ENCODE measurements around the gene RCL1.
"Not testable (repeated sequence)": the region's sequence is repeated elsewhere in the genome, so short reads cannot be mapped to it uniquely, and the experiment has no call there.

RCL1 gene

GRCh38 chr9:4792572-4793458, at the start of gene RCL1:
Gene RCL1 (plus strand): TSS chr9:4792944. CDS start chr9:4793092, 148 bp downstream.
- in situ Hi-C loops (cut with HindIII; ENCODE audit: low sequenced_read_pairs): no loop called here

- in situ Hi-C loops (cut with HindIII; ENCODE audit: low sequenced_read_pairs): no loop called here
These were observed 49.4 kb upstream of the RCL1 start for GRCh38 chr9:4743131-4743875.

DNA sequence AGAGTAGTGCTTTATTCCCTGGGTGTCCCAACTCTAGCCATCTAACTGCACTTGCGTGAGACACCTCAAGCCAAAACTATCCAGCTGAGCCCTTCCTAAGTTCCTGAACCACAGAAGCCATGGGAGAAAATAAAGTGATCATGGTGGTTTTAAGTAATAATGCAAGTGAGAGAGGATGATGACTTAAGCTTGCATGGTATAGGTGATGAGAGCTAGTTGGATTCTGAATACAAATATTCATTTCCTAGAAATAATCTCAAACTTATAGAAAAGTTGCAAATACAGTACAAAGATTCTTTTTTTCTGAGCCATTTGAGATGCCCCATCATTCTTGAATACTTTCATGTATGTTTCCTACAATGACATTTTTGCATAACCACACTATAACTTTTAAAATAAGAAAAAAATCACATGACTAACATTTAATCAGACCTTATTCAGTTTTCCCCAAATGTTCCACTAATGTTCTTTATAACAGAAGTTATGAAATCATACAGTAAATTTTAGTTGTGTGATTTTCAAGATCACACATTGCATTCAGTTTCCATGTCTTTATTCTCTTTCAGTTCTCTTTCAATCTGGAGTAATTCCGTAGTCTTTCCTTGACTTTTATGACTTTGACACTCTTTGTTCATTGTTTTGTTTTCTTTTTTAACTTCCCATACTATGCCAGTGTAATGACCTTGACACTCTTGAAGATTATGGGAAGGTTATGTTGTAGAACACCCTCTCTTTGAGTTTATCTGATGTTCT, 46.3 kb upstream of the RCL1 start:
- in situ Hi-C loops (cut with HindIII; ENCODE audit: low sequenced_read_pairs): no loop called here

- in situ Hi-C loops (cut with HindIII; ENCODE audit: low sequenced_read_pairs): no loop called here
These were observed 44.1 kb upstream of the RCL1 start for GRCh38 chr9:4748612-4749011.

- in situ Hi-C loops (cut with HindIII; ENCODE audit: low sequenced_read_pairs): loop anchor here (10.0 kb wide), 2 partner anchors 245 to 855 kb away; no protein-coding TSS in a partner anchor
These were observed 42.6 kb upstream of the RCL1 start for GRCh38 chr9:4750023-4750673.

GRCh38 chr9:4754530-4754929, 38.2 kb upstream of the RCL1 start:
- in situ Hi-C loops (cut with HindIII; ENCODE audit: low sequenced_read_pairs): loop anchor here (10.0 kb wide), 2 partner anchors 240 to 850 kb away; no protein-coding TSS in a partner anchor

GRCh38 chr9:4755026-4755609, 37.6 kb upstream of the RCL1 start:
- in situ Hi-C loops (cut with HindIII; ENCODE audit: low sequenced_read_pairs): loop anchor here (5.0 to 10.0 kb wide), 3 partner anchors 132 to 850 kb away; no protein-coding TSS in a partner anchor

- in situ Hi-C loops (cut with HindIII; ENCODE audit: low sequenced_read_pairs): loop anchor here (5.0 to 10.0 kb wide), 3 partner anchors 131 to 848 kb away; no protein-coding TSS in a partner anchor
These were observed 36.3 kb upstream of the RCL1 start for GRCh38 chr9:4756420-4756819.

GRCh38 chr9:4760122-4760521, 32.6 kb upstream of the RCL1 start:
- in situ Hi-C loops (cut with HindIII; ENCODE audit: low sequenced_read_pairs): no loop called here

DNA sequence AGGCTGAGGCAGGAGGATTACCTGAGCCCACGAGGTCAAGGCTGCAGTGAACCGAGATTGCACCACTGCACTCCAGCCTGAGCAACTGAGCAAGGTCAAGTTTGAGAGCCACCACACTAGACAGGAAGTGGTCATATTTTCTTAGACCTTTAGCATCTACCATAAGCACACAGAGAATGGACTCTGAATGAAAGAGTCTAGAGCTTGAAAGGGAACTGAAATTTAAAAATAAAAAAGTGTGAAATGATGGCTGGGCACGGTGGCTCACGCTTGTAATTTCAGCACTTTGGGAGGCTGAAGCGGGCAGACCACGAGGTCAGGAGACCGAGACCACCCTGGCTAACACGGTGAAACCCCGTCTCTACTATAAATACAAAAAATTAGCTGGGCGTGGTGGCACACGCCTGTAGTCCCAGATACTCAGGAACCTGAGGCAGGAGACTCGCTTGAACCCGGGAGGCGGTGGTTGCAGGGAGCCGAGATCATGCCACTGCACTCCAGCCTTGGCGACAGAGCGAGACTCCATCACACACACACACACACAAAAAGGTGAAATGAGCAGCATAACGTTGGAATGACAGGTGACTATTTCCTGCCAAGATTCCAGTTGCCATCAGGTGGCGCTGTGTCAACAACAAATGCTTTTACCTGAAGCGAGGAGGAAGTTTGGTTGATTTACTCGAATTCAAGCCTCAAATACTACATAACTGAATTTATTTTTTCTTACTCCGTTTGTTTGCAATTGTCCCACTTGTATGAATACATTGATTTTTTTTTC, 30.4 kb upstream of the RCL1 start:
- in situ Hi-C loops (cut with HindIII; ENCODE audit: low sequenced_read_pairs): no loop called here

- in situ Hi-C loops (cut with HindIII; ENCODE audit: low sequenced_read_pairs): no loop called here
These were observed 29.7 kb upstream of the RCL1 start for GRCh38 chr9:4762886-4763541.

DNA sequence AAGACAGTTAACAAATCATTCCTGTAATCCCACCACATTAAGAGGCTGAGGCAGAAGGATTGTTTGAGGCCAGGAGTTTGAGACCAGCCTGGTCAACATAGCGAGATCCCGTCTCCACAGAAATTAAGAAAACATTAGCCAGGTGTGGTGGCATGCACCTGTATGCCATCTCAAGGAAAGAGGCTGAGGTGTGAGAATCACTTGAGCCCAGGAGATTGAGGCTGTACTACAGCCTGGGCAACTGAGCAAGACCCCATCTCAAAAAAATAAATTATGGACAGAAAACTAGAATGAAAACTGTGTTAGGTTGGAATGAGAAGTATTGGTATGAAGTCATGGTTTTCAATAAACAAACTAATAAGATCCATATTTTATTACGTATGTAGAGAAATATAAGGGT, 28.7 kb upstream of the RCL1 start:
- in situ Hi-C loops (cut with HindIII; ENCODE audit: low sequenced_read_pairs): no loop called here

GRCh38 chr9:4768681-4769080, 24.1 kb upstream of the RCL1 start:
- in situ Hi-C loops (cut with HindIII; ENCODE audit: low sequenced_read_pairs): no loop called here

- in situ Hi-C loops (cut with HindIII; ENCODE audit: low sequenced_read_pairs): no loop called here
These were observed 23.2 kb upstream of the RCL1 start for GRCh38 chr9:4769321-4770080.

DNA sequence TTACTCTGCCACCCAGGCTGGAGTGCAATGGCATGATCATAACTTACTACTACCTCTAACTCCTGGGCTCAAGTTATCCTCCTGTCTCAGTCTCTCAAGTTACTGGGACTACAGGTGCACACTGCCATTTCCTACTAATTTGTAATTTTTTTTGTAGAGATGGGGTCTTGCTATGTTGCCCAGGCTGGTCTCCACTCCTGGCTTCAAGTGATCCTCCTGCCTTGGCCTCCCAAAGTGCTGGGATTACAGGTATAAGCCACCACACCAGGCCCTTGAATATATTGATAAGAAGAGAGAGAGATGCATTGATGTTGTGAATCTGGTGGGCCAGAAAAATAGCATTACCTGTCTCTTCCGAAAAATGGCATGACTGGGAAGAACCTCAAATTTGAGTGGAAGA, 21.0 kb upstream of the RCL1 start:
- in situ Hi-C loops (cut with HindIII; ENCODE audit: low sequenced_read_pairs): no loop called here

DNA sequence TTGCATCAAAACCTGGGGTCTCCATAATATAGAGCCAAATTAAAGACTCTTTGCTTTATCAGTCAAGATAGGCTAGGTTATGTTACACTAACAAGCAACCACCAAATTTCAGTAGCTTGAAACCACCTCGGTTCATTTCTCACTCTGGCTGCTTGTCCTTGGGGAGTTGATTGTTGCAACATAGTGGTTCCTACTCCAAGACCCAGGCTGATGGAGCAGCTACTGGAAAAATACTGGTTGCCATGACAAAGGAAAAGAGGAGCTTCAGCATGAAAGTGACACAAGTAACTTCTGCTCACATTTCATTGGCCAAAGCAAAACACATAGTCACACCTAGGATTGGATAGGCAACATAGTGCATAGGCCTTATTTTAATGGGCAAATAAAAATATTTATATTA, 18.5 kb upstream of the RCL1 start:
- in situ Hi-C loops (cut with HindIII; ENCODE audit: low sequenced_read_pairs): no loop called here

- in situ Hi-C loops (cut with HindIII; ENCODE audit: low sequenced_read_pairs): not testable (repeated sequence)
These were observed 17.8 kb upstream of the RCL1 start for GRCh38 chr9:4774958-4775357.

- in situ Hi-C loops (cut with HindIII; ENCODE audit: low sequenced_read_pairs): no loop called here
These were observed 12.1 kb upstream of the RCL1 start for GRCh38 chr9:4780651-4781050.
